Measurements from ENCODE around the gene JARID2.

The JARID2 gene

GRCh38 chr6:15522026-15522425 is 276.2 kb downstream of the JARID2 start:
- Histone ChIP-seq H2BK12ac (ENCODE audit: low read length) (no peak overlapping the region), H2AK5ac (ENCODE audit: low read depth, low read length) (no peak overlapping the region), H3K4me2 (ENCODE audit: insufficient read depth, low read length, poor library complexity, severe bottlenecking) (no peak overlapping the region), H3K27ac (replicated peaks; ENCODE audit: low read length) (no peak overlapping the region), H3K36me3 (replicated peaks in 1 of 2; ENCODE audit: control insufficient read depth in 2 of 2, insufficient read depth in 2 of 2, low read length in 2 of 2) (peaks cover 47 to 87% of the 10 kb centered on the region in 2 donors), H3K18ac (ENCODE audit: low read length) (no peak overlapping the region), H4K91ac (ENCODE audit: low read depth, low read length, poor library complexity) (no peak overlapping the region), H2AFZ (ENCODE audit: low read length) (no peak overlapping the region), H3K9me3 (replicated peaks in 1 of 2; ENCODE audit: control insufficient read depth in 2 of 2, insufficient read depth in 1 of 2, low read depth in 1 of 2, low read length in 2 of 2) (peaks cover 14 to 29% of the 10 kb centered on the region in 2 donors), H3K79me1 (ENCODE audit: low read depth, low read length) (no peaks in the 10 kb centered on the region), H3K4me3 (ENCODE audit: low read length in 2 of 2) (no peak overlapping the region), H2BK5ac (ENCODE audit: low read length) (no peak overlapping the region), H3K4ac (ENCODE audit: low read length) (no peak overlapping the region), H3K14ac (ENCODE audit: low read length) (no peak overlapping the region), H4K8ac (ENCODE audit: low read depth, low read length) (no peak overlapping the region), H3K23ac (ENCODE audit: low read depth, low read length, poor library complexity) (no peak overlapping the region), H3K9ac (ENCODE audit: low read depth, low read length, poor library complexity) (no peak overlapping the region), H2BK15ac (ENCODE audit: low read length) (no peak overlapping the region), H2BK120ac (ENCODE audit: low read depth, low read length) (no peak overlapping the region), H3K27me3 (ENCODE audit: control insufficient read depth in 3 of 3, insufficient read depth in 3 of 3, low read depth in 1 of 3, low read length in 3 of 3) (no peaks in the 10 kb centered on the region), H3K4me1 (ENCODE audit: control insufficient read depth in 2 of 2, insufficient read depth in 1 of 2, low read depth in 1 of 2, low read length in 2 of 2) (no peaks in the 10 kb centered on the region)
- no CpG with 5 or more reads among the region's 9 CpGs for WGBS, 2 donors (ENCODE audit: extremely low coverage in 2 of 2, insufficient read length in 2 of 2, insufficient replicate concordance in 1 of 2)
- DNase-seq (ENCODE audit: low spot score), result no peak

DNA sequence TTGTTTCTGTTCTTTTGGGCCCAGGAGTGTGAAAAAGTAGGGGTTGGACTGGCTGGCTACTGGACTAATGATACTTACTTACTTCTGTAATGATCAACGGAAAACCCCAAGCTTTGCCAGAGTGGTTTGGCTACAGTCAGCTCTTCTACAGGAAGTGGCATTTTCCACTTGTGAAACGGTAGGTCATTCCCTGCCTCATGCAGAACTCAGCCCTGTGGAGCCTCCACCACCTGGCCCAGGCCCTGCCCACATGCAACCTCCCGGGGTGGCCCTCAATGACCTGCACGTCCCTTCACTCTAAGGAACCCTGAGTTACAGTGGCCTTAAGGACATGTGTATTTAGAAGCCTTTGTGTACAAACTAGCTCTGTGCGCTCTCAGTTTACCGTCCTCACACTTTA is 276.6 kb downstream of the JARID2 start:
- H3K36me3 ChIP-seq (replicated peaks in 1 of 2; ENCODE audit: control insufficient read depth in 2 of 2, insufficient read depth in 2 of 2, low read length in 2 of 2), result peaks cover 43 to 83% of the 10 kb centered on the region in 2 donors
- no peak overlapping the region for H3K23ac ChIP-seq (ENCODE audit: low read depth, low read length, poor library complexity)
- H3K4me1 ChIP-seq (ENCODE audit: control insufficient read depth in 2 of 2, insufficient read depth in 1 of 2, low read depth in 1 of 2, low read length in 2 of 2), result no peaks in the 10 kb centered on the region
- no peak overlapping the region for H4K8ac ChIP-seq (ENCODE audit: low read depth, low read length)
- no peak overlapping the region for H2BK15ac ChIP-seq (ENCODE audit: low read length)
- no peaks in the 10 kb centered on the region for H3K79me1 ChIP-seq (ENCODE audit: low read depth, low read length)
- H2AFZ ChIP-seq (ENCODE audit: low read length), result no peak overlapping the region
- no peak for DNase-seq (ENCODE audit: low spot score)
- no CpG with 5 or more reads among the region's 6 CpGs for WGBS, 2 donors (ENCODE audit: extremely low coverage in 2 of 2, insufficient read length in 2 of 2, insufficient replicate concordance in 1 of 2)
- H3K14ac ChIP-seq (ENCODE audit: low read length), result no peak overlapping the region
- H2BK120ac ChIP-seq (ENCODE audit: low read depth, low read length), result no peak overlapping the region
- no peaks in the 10 kb centered on the region for H3K27me3 ChIP-seq (ENCODE audit: control insufficient read depth in 3 of 3, insufficient read depth in 3 of 3, low read depth in 1 of 3, low read length in 3 of 3)
- H2BK5ac ChIP-seq (ENCODE audit: low read length), result no peak overlapping the region
- no peak overlapping the region for H2BK12ac ChIP-seq (ENCODE audit: low read length)
- H3K18ac ChIP-seq (ENCODE audit: low read length), result no peak overlapping the region
- no peak overlapping the region for H3K9ac ChIP-seq (ENCODE audit: low read depth, low read length, poor library complexity)
- H4K91ac ChIP-seq (ENCODE audit: low read depth, low read length, poor library complexity), result no peak overlapping the region
- no peak overlapping the region for H3K4me2 ChIP-seq (ENCODE audit: insufficient read depth, low read length, poor library complexity, severe bottlenecking)
- H3K4me3 ChIP-seq (ENCODE audit: low read length in 2 of 2), result no peak overlapping the region
- H3K27ac ChIP-seq (replicated peaks; ENCODE audit: low read length), result no peak overlapping the region
- H2AK5ac ChIP-seq (ENCODE audit: low read depth, low read length), result no peak overlapping the region
- peaks cover 14 to 29% of the 10 kb centered on the region in 2 donors for H3K9me3 ChIP-seq (replicated peaks in 1 of 2; ENCODE audit: control insufficient read depth in 2 of 2, insufficient read depth in 1 of 2, low read depth in 1 of 2, low read length in 2 of 2)
- no peak overlapping the region for H3K4ac ChIP-seq (ENCODE audit: low read length)

DNA sequence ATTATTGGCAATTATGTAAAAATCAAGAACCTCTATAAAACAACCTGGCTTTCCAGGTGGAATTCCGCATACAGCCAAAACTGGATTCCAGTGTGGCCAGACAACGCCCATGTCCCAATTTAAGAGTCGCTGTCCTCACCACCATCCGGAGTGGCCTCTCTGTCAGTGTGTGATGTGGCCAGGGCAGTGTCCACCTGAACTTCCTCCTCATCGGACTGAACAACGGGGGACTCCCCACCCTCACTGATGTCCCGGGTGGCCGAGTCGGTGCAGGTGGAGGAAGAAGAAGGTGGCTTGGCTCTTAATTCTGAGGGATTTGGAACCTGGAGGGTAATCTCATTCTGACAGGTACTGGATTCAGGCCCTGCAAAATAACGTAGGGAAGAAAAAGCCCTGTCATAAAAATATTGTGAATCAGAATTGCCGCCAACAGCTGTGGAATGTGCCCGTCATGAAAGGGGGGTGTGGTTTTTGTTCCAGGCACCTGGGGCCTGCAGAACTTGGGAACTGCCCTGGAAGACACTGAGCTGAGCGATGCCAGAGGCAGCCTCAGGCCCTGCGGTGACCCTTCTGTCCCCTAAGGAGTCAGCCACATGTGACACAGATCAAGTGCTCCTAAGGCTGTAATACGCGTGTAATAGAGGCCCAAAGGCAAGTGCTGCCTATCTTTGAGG is 277.1 kb downstream of the JARID2 start:
- Histone ChIP-seq H3K4me1 (ENCODE audit: control insufficient read depth in 2 of 2, insufficient read depth in 1 of 2, low read depth in 1 of 2, low read length in 2 of 2) (no peaks in the 10 kb centered on the region), H3K27ac (replicated peaks; ENCODE audit: low read length) (no peak overlapping the region), H3K18ac (ENCODE audit: low read length) (no peak overlapping the region), H3K4me3 (ENCODE audit: low read length in 2 of 2) (no peak overlapping the region), H2BK120ac (ENCODE audit: low read depth, low read length) (no peak overlapping the region), H2BK15ac (ENCODE audit: low read length) (no peak overlapping the region), H4K8ac (ENCODE audit: low read depth, low read length) (no peak overlapping the region), H3K27me3 (ENCODE audit: control insufficient read depth in 3 of 3, insufficient read depth in 3 of 3, low read depth in 1 of 3, low read length in 3 of 3) (no peaks in the 10 kb centered on the region), H4K91ac (ENCODE audit: low read depth, low read length, poor library complexity) (no peak overlapping the region), H3K9ac (ENCODE audit: low read depth, low read length, poor library complexity) (no peak overlapping the region), H3K9me3 (replicated peaks in 1 of 2; ENCODE audit: control insufficient read depth in 2 of 2, insufficient read depth in 1 of 2, low read depth in 1 of 2, low read length in 2 of 2) (peaks cover 17 to 29% of the 10 kb centered on the region in 2 donors), H3K4me2 (ENCODE audit: insufficient read depth, low read length, poor library complexity, severe bottlenecking) (no peak overlapping the region), H2BK5ac (ENCODE audit: low read length) (no peak overlapping the region), H3K14ac (ENCODE audit: low read length) (no peak overlapping the region), H3K79me1 (ENCODE audit: low read depth, low read length) (no peaks in the 10 kb centered on the region), H3K23ac (ENCODE audit: low read depth, low read length, poor library complexity) (no peak overlapping the region), H3K4ac (ENCODE audit: low read length) (no peak overlapping the region), H2BK12ac (ENCODE audit: low read length) (no peak overlapping the region), H2AFZ (ENCODE audit: low read length) (no peak overlapping the region), H2AK5ac (ENCODE audit: low read depth, low read length) (no peak overlapping the region), H3K36me3 (replicated peaks in 1 of 2; ENCODE audit: control insufficient read depth in 2 of 2, insufficient read depth in 2 of 2, low read length in 2 of 2) (peaks cover 40 to 78% of the 10 kb centered on the region in 2 donors)
- no CpG with 5 or more reads among the region's 16 CpGs for WGBS, 2 donors (ENCODE audit: extremely low coverage in 2 of 2, insufficient read length in 2 of 2, insufficient replicate concordance in 1 of 2)
- no peak for DNase-seq (ENCODE audit: low spot score)

- WGBS, 2 donors (ENCODE audit: extremely low coverage in 2 of 2, insufficient read length in 2 of 2, insufficient replicate concordance in 1 of 2), result no CpG with 5 or more reads among the region's 23 CpGs
- no peaks in the 10 kb centered on the region for H3K79me1 ChIP-seq (ENCODE audit: low read depth, low read length)
- H2AFZ ChIP-seq (ENCODE audit: low read length), result no peak overlapping the region
- no peak overlapping the region for H2AK5ac ChIP-seq (ENCODE audit: low read depth, low read length)
- H3K9ac ChIP-seq (ENCODE audit: low read depth, low read length, poor library complexity), result no peak overlapping the region
- H2BK12ac ChIP-seq (ENCODE audit: low read length), result no peak overlapping the region
- H4K8ac ChIP-seq (ENCODE audit: low read depth, low read length), result no peak overlapping the region
- peaks cover 36 to 71% of the 10 kb centered on the region in 2 donors for H3K36me3 ChIP-seq (replicated peaks in 1 of 2; ENCODE audit: control insufficient read depth in 2 of 2, insufficient read depth in 2 of 2, low read length in 2 of 2)
- H3K18ac ChIP-seq (ENCODE audit: low read length), result no peak overlapping the region
- no peak overlapping the region for H3K14ac ChIP-seq (ENCODE audit: low read length)
- H3K4me2 ChIP-seq (ENCODE audit: insufficient read depth, low read length, poor library complexity, severe bottlenecking), result no peak overlapping the region
- H3K9me3 ChIP-seq (replicated peaks in 1 of 2; ENCODE audit: control insufficient read depth in 2 of 2, insufficient read depth in 1 of 2, low read depth in 1 of 2, low read length in 2 of 2), result peaks cover 19 to 35% of the 10 kb centered on the region in 2 donors
- no peak overlapping the region for H2BK15ac ChIP-seq (ENCODE audit: low read length)
- DNase-seq (ENCODE audit: low spot score), result no peak
- no peaks in the 10 kb centered on the region for H3K27me3 ChIP-seq (ENCODE audit: control insufficient read depth in 3 of 3, insufficient read depth in 3 of 3, low read depth in 1 of 3, low read length in 3 of 3)
- no peak overlapping the region for H3K27ac ChIP-seq (replicated peaks; ENCODE audit: low read length)
- no peaks in the 10 kb centered on the region for H3K4me1 ChIP-seq (ENCODE audit: control insufficient read depth in 2 of 2, insufficient read depth in 1 of 2, low read depth in 1 of 2, low read length in 2 of 2)
- H2BK120ac ChIP-seq (ENCODE audit: low read depth, low read length), result no peak overlapping the region
- H3K4me3 ChIP-seq (ENCODE audit: low read length in 2 of 2), result no peak overlapping the region
- no peak overlapping the region for H3K4ac ChIP-seq (ENCODE audit: low read length)
- H3K23ac ChIP-seq (ENCODE audit: low read depth, low read length, poor library complexity), result no peak overlapping the region
- no peak overlapping the region for H2BK5ac ChIP-seq (ENCODE audit: low read length)
- no peak overlapping the region for H4K91ac ChIP-seq (ENCODE audit: low read depth, low read length, poor library complexity)
These were observed 278.1 kb downstream of the JARID2 start for GRCh38 chr6:15523679-15524630.

Data from neuronal stem cell (in vitro differentiated cells).